HG03108 (cell line): Measurements from ENCODE around the gene IER3.

Source experiments
- ATAC-seq: cut with Tn5 transposase; IDR thresholded peaks from one replicate; pipeline ENCODE4 v1.9.1; 2021; ENCODE audit warnings: moderate library complexity; ENCODE audit not compliant: unreplicated experiment

The IER3 gene

GRCh38 chr6:30749554-30750378, 5.4 kb upstream of the IER3 start:
- no peak for ATAC-seq

GRCh38 chr6:30748851-30749540, 4.6 kb upstream of the IER3 start:
- ATAC-seq = no peak

GRCh38 chr6:30747902-30748769, 3.8 kb upstream of the IER3 start:
- ATAC-seq = no peak

- ATAC-seq = no peak
These were observed 2.9 kb upstream of the IER3 start for GRCh38 chr6:30747300-30747687.

- ATAC-seq = peak; percentile 3
These were observed 971 bp downstream of the IER3 start for GRCh38 chr6:30743099-30744053.

DNA sequence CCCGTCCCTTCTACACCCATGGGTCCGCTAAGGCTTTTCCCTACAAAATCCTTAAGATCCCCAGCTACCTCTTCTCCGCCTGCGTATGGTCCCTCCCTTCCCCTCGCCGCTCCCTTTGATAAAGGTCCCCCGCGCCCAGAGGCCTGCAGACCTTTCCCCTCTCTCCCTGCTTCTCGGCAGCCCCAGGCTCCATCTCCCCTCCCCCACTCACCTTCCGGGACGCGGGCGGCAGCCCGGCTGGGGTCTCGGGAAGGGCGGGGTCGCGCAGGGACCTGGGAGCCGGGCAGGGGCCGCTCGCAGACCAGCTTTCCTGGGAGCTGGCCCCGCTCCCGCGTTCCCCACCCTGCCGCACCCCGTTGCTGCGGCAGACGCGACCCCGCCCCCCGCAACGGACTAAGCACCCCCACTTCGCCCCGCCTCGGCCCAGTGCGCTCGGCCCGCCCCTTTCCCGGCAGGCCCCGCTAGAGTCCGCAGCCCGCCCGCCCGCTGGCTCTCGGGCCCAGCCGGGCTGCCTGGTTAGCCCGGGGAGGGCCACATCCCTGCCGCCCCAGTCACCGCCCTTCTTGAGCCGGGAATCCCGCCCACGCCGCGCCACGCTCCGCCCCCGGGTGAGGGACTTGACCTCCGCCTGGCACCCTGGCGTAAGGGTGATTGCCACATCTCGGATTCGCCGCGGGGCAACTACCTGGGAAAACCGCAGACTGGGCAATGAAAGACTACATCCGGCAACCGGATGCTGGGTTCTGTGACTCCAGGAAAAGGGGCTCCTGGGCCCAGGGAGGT, 1.8 kb downstream of the IER3 start, which contains the start of gene FLOT1:
Gene FLOT1 (minus strand): TSS at position 372 of the 783 bp plus-strand sequence. CDS start 498 bp downstream, outside the sequence.
- peak; percentile 74 for ATAC-seq

GRCh38 chr6:30741789-30742315, 2.5 kb downstream of the IER3 start:
- ATAC-seq = peak; percentile 6

DNA sequence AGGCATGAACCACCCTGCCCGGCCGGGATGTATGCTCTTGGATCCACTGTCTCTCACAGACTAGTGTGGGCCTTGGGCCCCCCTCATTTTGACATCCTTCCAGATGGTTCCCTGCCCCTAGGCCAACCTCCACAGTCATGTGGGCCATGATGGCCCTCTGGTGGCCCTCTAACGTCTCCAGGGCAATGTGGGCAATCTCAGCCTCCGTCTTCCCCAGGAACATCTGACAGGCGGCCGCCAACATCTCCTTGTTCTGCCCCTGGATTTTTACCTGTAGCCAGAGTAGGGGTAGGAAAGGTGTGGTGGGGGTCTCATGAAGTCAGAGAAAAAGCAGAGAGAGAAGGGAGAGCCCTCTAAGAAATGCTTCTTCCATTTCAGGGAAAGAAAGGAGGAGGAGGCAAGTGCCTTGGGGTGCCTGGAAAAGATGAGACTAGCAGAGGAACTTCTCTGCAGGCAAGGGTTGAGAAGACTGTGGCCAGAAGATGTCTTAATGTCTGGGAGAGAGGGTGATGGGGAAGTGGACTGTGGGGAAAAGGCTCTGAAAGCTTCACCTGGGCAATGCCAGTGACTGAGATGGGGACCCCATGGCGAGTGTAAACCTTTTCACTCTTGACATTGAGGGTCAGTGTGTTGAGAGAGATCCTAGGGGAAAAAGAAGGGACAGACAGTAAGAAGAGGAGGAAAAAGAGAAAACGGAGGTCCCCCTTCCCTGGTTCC, 3.1 kb downstream of the IER3 start:
- no peak for ATAC-seq

DNA sequence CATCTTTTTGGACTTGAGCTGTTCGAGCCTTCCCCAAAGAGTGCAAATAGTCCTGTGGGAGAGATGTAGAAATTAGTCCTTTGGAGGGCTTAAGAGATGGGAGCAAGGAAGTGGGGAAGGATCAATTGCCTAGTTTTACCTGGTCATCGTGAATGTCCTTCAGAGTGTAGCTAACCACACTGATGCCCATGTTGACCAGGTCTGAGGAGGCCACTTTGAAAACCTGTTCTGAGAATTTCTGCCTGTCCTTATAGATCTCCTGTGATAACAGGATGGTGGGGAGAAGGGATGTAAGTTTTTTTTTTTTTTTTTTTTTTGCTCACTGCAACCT, 3.8 kb downstream of the IER3 start:
- no peak for ATAC-seq

DNA sequence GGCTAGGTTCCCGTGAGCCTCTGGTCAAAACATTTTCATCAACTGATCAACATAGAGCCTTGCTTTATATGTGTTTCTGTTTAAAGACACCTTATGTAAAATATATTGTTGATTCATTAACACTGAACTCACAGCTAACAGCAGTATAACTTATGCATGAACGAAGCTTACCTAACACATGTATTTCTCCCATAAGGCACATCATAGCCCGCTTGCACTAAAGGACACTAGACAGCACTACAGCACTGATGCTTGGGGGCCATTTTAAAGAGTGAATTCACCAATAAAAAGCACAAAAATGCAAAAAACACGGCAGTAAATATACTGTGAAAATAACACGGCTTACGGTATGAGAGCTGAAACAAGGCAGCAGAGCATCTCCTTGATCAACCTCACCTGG, 5.8 kb downstream of the IER3 start:
- ATAC-seq = no peak

GRCh38 chr6:30735668-30736314, 8.6 kb downstream of the IER3 start:
- ATAC-seq = no peak

DNA sequence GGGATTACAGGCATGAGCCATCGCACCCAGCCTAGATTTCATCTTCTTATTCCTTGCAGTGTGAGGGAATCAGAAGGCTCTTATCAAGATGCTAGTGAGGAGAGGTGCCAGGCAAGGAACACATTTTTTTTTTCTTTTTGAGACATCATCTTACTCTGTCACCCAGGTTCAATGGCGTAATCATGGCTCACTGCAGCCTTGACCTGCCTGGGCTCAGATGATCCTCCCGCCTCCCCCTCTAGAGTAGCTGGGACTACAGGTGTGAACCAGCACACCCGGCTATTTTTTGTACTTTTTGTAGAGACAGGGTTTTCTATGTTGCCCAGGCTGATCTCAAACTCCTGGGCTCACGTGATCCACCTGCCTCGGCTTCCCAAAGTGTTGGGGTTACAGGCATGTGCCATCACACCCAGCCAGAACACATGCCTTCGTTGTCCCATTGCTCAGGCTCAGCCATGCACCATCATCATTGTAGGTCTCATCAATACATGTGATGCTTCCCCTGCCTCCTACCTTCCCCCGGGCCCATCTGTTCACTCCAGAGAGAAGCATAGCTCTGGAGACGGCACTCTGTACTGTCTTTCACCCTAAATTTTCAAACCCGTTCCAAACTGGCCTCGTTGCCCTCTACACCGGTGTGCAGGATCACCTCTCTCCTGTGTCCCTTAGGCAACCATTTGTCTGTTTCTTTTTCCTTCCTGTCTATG, 12.0 kb downstream of the IER3 start:
- no peak for ATAC-seq

DNA sequence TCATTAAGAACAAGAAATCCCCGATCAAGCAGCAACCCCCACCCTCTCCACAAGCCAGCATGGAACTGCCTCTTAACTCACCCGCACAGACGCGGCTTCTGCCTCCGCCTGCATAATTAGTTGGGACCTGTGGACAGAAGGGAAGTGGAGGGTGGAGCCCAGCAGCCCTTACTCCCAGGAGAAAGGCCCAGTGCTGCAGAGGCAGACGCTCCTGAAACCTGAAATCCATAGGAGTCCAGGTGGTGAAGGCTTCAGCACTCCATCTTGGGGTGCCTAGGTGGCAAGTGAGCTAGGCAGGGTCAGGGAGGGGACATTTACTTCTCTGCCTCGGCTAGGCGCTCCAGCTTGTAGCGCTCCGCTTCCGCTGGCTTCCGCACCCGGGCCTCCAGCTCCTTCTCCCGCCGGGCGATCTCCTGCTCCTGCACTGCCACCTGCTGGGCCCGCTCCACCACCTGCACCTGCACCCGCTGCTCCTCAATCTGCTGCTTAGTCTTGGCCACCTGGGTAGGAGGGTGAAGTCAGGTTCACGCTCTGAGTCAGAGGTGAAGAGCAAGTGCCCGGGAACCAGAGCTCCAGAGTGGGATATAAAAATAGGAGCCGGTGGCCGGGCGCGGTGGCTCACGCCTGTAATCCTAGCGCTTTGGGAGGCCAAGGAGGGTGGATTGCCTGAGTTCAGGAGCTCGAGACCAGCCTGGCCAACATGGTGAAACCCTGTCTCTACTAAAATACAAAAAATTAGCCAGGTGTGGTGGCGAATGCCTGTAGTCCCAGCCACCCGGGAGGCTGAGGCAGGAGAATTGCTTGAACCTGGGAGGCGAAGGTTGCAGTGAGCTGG, 13.5 kb downstream of the IER3 start:
- no peak for ATAC-seq

DNA sequence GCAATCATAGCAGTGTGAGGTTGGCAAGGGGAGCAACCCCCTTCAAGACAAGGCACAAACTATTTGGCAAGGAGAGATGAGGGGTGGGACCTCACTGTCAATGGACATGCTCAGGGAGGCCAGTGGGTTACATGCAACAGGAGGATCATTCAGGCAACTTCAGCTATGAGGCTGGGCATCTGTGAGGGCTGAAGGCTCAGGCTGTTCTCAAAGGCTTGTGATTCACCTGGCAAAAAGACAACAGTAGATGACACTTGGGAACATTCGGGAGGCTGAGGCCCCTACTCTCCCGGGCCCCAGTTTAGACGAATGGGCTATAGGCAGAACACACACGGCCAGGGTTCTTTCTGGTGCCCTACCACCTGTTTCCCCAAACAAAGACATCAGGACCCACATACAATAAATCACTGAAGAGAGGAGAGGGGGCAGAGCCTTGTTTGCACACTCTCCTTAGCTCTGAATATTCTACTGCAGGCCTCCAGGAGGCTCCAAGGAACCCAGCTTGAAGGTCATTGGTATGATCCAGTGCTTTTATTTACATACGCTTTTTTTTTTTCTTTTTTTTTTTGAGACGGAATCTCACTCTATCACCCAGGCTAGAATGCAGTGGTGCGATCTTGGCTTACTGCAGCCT, 16.3 kb downstream of the IER3 start:
- no peak for ATAC-seq

- no peak for ATAC-seq
These were observed 17.6 kb downstream of the IER3 start for GRCh38 chr6:30726506-30727413.
